Hepatocyte (in vitro differentiated cells): ENCODE measurements around the gene HBQ1.
"Not testable (repeated sequence)": the region's sequence is repeated elsewhere in the genome, so short reads cannot be mapped to it uniquely, and the experiment has no call there.

ENCODE experiments used
- EZH2 ChIP-seq: fragments of 200-600 bp; sonication (generic); IDR thresholded peaks from 2 replicates; pipeline ENCODE4 v1.6.1; 2016; ENCODE audit warnings: antibody characterized with exemption, mild to moderate bottlenecking, borderline replicate concordance
- TF ChIP-seq, protein P1 (sequence below): fragments of 200-600 bp; sonication (generic); IDR thresholded peaks from 2 replicates; pipeline ENCODE4 v1.5.1; 2016; ENCODE audit warnings: antibody characterized with exemption, mild to moderate bottlenecking; ENCODE audit not compliant: poor library complexity

DNA sequence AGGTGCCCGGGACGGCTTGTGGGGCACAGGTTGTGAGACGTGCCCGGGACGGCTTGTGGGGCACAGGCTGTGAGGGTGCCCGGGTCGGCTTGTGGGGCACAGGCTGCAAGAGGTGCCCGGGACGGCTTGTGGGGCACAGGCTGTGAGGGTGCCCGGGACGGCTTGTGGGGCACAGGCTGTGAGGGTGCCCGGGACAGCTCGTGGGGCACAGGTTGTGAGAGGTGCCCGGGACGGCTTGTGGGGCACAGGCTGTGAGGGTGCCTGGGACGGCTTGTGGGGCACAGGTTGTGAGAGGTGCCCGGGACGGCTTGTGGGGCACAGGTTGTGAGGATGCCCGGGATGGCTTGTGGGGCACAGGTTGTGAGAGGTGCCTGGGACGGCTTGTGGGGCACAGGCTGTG, 20.0 kb upstream of the HBQ1 start:
- TF ChIP-seq, protein P1, sequence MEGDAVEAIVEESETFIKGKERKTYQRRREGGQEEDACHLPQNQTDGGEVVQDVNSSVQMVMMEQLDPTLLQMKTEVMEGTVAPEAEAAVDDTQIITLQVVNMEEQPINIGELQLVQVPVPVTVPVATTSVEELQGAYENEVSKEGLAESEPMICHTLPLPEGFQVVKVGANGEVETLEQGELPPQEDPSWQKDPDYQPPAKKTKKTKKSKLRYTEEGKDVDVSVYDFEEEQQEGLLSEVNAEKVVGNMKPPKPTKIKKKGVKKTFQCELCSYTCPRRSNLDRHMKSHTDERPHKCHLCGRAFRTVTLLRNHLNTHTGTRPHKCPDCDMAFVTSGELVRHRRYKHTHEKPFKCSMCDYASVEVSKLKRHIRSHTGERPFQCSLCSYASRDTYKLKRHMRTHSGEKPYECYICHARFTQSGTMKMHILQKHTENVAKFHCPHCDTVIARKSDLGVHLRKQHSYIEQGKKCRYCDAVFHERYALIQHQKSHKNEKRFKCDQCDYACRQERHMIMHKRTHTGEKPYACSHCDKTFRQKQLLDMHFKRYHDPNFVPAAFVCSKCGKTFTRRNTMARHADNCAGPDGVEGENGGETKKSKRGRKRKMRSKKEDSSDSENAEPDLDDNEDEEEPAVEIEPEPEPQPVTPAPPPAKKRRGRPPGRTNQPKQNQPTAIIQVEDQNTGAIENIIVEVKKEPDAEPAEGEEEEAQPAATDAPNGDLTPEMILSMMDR: not testable (repeated sequence)
- TF ChIP-seq EZH2: not testable (repeated sequence)
